IMR-90 (cell line): ENCODE measurements around the gene ZEB2. TPM values are rescaled to one million over a fixed set of nuclear protein-coding genes. Genes with fewer than 3 reads are reported as not detected.

Experiments
- ATAC-seq: fragments of 200-7000 bp; cut with Tn5 transposase; 2 replicates; pipeline ENCODE4 v1.9.1; 2020; ENCODE audit warnings: low read depth, mild to moderate bottlenecking, moderate library complexity
- BruUV-seq: library from RNA; stranded (reverse); fragments of 400-500 nt; replicated peaks from 2 replicates; lab custom pipeline; 2021; lab: Mats Ljungman, UMichigan
- CTCF ChIA-PET: fragments of 300-600 bp; formaldehyde crosslinking; extraction: SDS; loops from one replicate; lab custom pipeline; 2021; ENCODE audit warnings: antibody characterized with exemption; lab: Yijun Ruan, JAX
- POLR2A ChIA-PET: fragments of 300-600 bp; sonication (Branson Sonifier 250); formaldehyde crosslinking; loops from one replicate; lab custom pipeline; 2022; ENCODE audit warnings: antibody characterized with exemption; ENCODE audit not compliant: unreplicated experiment; lab: Charles Lee
- DNase-seq: peaks from one replicate; pipeline ENCODE4 v3.0.0; 2013
- H2AFZ ChIP-seq: replicated peaks from 2 replicates; pipeline ENCODE3; 2013; ENCODE audit warnings: low read length, mild to moderate bottlenecking; ENCODE audit not compliant: poor library complexity
- H2AK5ac ChIP-seq: 2 replicates; pipeline ENCODE4 v1.6.1; 2013; ENCODE audit warnings: low read depth, low read length, inconsistent platforms
- H2AK9ac ChIP-seq: replicated peaks from 2 replicates; pipeline ENCODE3; 2013; ENCODE audit warnings: mild to moderate bottlenecking, low read depth, low read length, moderate library complexity; ENCODE audit not compliant: poor library complexity
- H2BK120ac ChIP-seq: 2 replicates; pipeline ENCODE4 v1.6.1; 2013; ENCODE audit warnings: low read depth, low read length, inconsistent platforms
- H2BK15ac ChIP-seq: 3 replicates; pipeline ENCODE4 v1.6.1; 2013; ENCODE audit warnings: low read depth, low read length, inconsistent platforms
- H2BK20ac ChIP-seq: 2 replicates; pipeline ENCODE4 v1.6.1; 2013; ENCODE audit warnings: low read depth, mild to moderate bottlenecking, inconsistent platforms, low read length, moderate library complexity
- H2BK5ac ChIP-seq: 2 replicates; pipeline ENCODE4 v1.6.1; 2013; ENCODE audit warnings: mild to moderate bottlenecking, low read depth, low read length, inconsistent platforms; ENCODE audit not compliant: poor library complexity, severe bottlenecking
- H3K14ac ChIP-seq: replicated peaks from 2 replicates; pipeline ENCODE4 v1.6.1; 2013; ENCODE audit warnings: low read depth, low read length, inconsistent platforms
- H3K18ac ChIP-seq: 2 replicates; pipeline ENCODE4 v1.6.1; 2013; ENCODE audit warnings: low read depth, low read length, control low read depth
- H3K23ac ChIP-seq: 2 replicates; pipeline ENCODE4 v1.6.1; 2013; ENCODE audit warnings: low read depth, low read length, inconsistent platforms
- H3K27ac ChIP-seq: 2 replicates; pipeline ENCODE4 v1.5.1; 2013; ENCODE audit warnings: mild to moderate bottlenecking, control low read depth, low read length; ENCODE audit not compliant: insufficient read depth
- H3K27me3 ChIP-seq: 2 replicates; pipeline ENCODE4 v1.6.1; 2013; ENCODE audit warnings: low read length; ENCODE audit not compliant: control insufficient read depth, insufficient read depth
- H3K36me3 ChIP-seq: 2 replicates; pipeline ENCODE4 v1.6.1; 2013; ENCODE audit warnings: low read length, mixed read lengths; ENCODE audit not compliant: control insufficient read depth, insufficient read depth
- H3K4ac ChIP-seq: 2 replicates; pipeline ENCODE4 v1.6.1; 2013; ENCODE audit warnings: low read depth, low read length, inconsistent platforms
- H3K4me1 ChIP-seq: 2 replicates; pipeline ENCODE4 v1.6.1; 2013; ENCODE audit warnings: low read length, mixed read lengths; ENCODE audit not compliant: control insufficient read depth, insufficient read depth
- H3K4me2 ChIP-seq: 2 replicates; pipeline ENCODE4 v1.6.1; 2013; ENCODE audit warnings: low read depth, mild to moderate bottlenecking, control low read depth, low read length, moderate library complexity
- H3K4me3 ChIP-seq: 2 replicates; pipeline ENCODE4 v1.5.1; 2013; ENCODE audit warnings: low read depth, mild to moderate bottlenecking, control low read depth, low read length, moderate library complexity; ENCODE audit not compliant: insufficient read depth
- H3K56ac ChIP-seq: 2 replicates; pipeline ENCODE4 v1.6.1; 2013; ENCODE audit warnings: low read length, inconsistent platforms; ENCODE audit not compliant: insufficient read depth; ENCODE audit errors: extremely low read depth
- H3K79me1 ChIP-seq, 2 experiments: 2 replicates each; pipeline ENCODE4 v1.6.1; 2013; ENCODE audit warnings: low read length in 2 of 2, inconsistent platforms in 1 of 2, low read depth in 1 of 2
- H3K9ac ChIP-seq: 2 replicates; pipeline ENCODE4 v1.6.1; 2013; ENCODE audit warnings: low read depth, low read length, control low read depth
- H3K9me1 ChIP-seq: 2 replicates; pipeline ENCODE4 v1.6.1; 2013; ENCODE audit warnings: low read length, inconsistent platforms; ENCODE audit not compliant: insufficient read depth
- H3K9me3 ChIP-seq: 2 replicates; pipeline ENCODE4 v1.6.1; 2013; ENCODE audit warnings: low read length; ENCODE audit not compliant: control insufficient read depth, insufficient read depth
- H4K20me1 ChIP-seq: 2 replicates; pipeline ENCODE4 v1.6.1; 2013; ENCODE audit warnings: low read length, inconsistent platforms; ENCODE audit not compliant: insufficient read depth
- H4K5ac ChIP-seq: 2 replicates; pipeline ENCODE4 v1.6.1; 2013; ENCODE audit warnings: mild to moderate bottlenecking, low read depth, low read length, control low read depth
- H4K8ac ChIP-seq, 2 experiments: 2 replicates each; pipeline ENCODE4 v1.6.1; 2013; ENCODE audit warnings: low read depth in 2 of 2, low read length in 2 of 2, control low read depth in 1 of 2, inconsistent platforms in 1 of 2
- H4K91ac ChIP-seq: 2 replicates; pipeline ENCODE4 v1.6.1; 2013; ENCODE audit warnings: low read depth, low read length, inconsistent platforms; ENCODE audit not compliant: insufficient read depth
- CEBPB ChIP-seq: IDR thresholded peaks from 2 replicates; pipeline ENCODE4 v1.6.1; 2012; ENCODE audit warnings: low read depth, low read length, improper control_type of control experiment
- MAZ ChIP-seq: IDR thresholded peaks from 2 replicates; pipeline ENCODE4 v1.6.1; 2012; ENCODE audit warnings: low read depth, mild to moderate bottlenecking, low read length, improper control_type of control experiment, moderate library complexity, borderline replicate concordance
- RFX5 ChIP-seq: IDR thresholded peaks from 2 replicates; pipeline ENCODE4 v1.8.0; 2012; ENCODE audit warnings: low read depth, mild to moderate bottlenecking, low read length, moderate library complexity
- SMC3 ChIP-seq: fragments of 150-350 bp; IDR thresholded peaks from 2 replicates; pipeline ENCODE4 v1.6.1; 2016; ENCODE audit warnings: low read depth, mild to moderate bottlenecking, antibody characterized with exemption, low read length, moderate library complexity
- WGBS, 2 experiments: methylation state at CpG; one replicate each; pipeline versions ENCODE4 v1.1.5 to v1.1.7; 2013; ENCODE audit warnings: missing lambda C conversion rate in 2 of 2; ENCODE audit not compliant: insufficient read length in 1 of 2; ENCODE audit errors: extremely low coverage in 2 of 2; 5-methylcytosine and 5-hydroxymethylcytosine counted together
- dilution Hi-C: fragments of 300-500 bp; cut with HindIII; formaldehyde crosslinking; loops from one replicate; pipeline ENCODE4 v1.14.3; 2018; ENCODE audit warnings: low sequenced_read_pairs; ENCODE audit not compliant: unreplicated experiment
- in situ Hi-C: fragments of 300-500 bp; cut with MboI; formaldehyde crosslinking; loops from 3 replicates; pipeline ENCODE4 v1.14.3; 2019; ENCODE audit warnings: low sequenced_read_pairs, inconsistent platforms, mixed read lengths
- intact Hi-C: fragments of 100-400 bp; cut with micrococcal nuclease; formaldehyde crosslinking; loops from 2 replicates; pipeline ENCODE4 v1.10.0; 2022
- polyA plus RNA-seq, 3 experiments: library from polyadenylated mRNA; depleted of rRNA; stranded (reverse); fragments of >200 nt; gene quantifications; 2 replicates each; pipeline ENCODE4 v1.2.3, GENCODE V29; 2012; ENCODE audit warnings: low replicate concordance in 1 of 3
- total RNA-seq: library from RNA; depleted of rRNA; stranded (reverse); fragments of >200 nt; gene quantifications from 2 replicates; pipeline ENCODE4 v1.2.3, GENCODE V29; 2012

Gene ZEB2
- total and polyA plus RNA-seq, 2 of the 4 experiments (the other 2 are of a cell fraction): 22.4 to 50.9 TPM

DNA sequence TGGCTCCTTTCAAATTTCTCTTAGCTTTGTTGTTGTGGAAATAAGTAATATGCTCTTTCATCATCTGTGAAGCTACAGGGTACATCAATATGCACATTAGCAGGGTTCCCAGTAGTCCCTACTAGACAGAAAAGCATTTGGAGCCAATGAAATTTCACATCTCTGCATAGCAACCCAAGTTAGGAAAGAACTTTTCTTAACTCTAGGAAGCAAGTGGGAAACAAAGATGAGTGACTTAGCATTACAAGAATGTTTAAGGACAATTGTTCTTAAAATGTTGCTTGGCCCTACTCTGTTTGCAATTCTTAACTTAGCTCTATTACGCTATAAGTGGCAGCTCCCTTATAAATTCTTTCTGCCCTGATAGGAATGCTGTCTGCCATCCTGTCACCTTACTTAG, 39.6 kb downstream of the ZEB2 start:
- Histone ChIP-seq H3K4me1 (peaks cover 21% of the 10 kb centered on the region), H3K9ac (no peak overlapping the region), H3K56ac (no peak overlapping the region), H2AK5ac (no peak overlapping the region), H4K91ac (no peak overlapping the region), H3K14ac (no peak overlapping the region), H3K79me1 (peaks cover 24 to 44% of the 10 kb centered on the region in 2 experiments), H3K36me3 (peaks cover 6% of the 10 kb centered on the region; the same call in 1 of the 2 replicates), H2AK9ac (no peak overlapping the region), H3K9me1 (peaks cover 8% of the 10 kb centered on the region; the same call in 1 of the 2 replicates), H3K4ac (no peak overlapping the region), H2BK20ac (no peak overlapping the region), H3K9me3 (no peaks in the 10 kb centered on the region), H2BK5ac (no peak overlapping the region), H2AFZ (no peak overlapping the region), H2BK120ac (no peak overlapping the region), H3K27ac (no peak overlapping the region), H2BK15ac (no peak overlapping the region), H3K4me3 (no peak overlapping the region), H3K18ac (no peak overlapping the region), H3K4me2 (no peak overlapping the region), H3K27me3 (no peaks in the 10 kb centered on the region), H4K8ac (no peak overlapping the region), H3K23ac (no peak overlapping the region), H4K5ac (no peak overlapping the region), H4K20me1 (peaks cover 18% of the 10 kb centered on the region; the same call in 1 of the 2 replicates)
- ChIA-PET POLR2A (no interaction called here), CTCF (no interaction called here)
- no CpG with 5 or more reads among the region's 1 CpG for WGBS, 2 experiments
- BruUV-seq: no TSS peak
- intact Hi-C loops (no loop called here), dilution Hi-C loops (no loop called here), in situ Hi-C loops (no loop called here)
- ATAC-seq (peak; percentile 42), DNase-seq (peak; percentile 58)
- TF ChIP-seq SMC3 (no peak), MAZ (no peak), CEBPB (no peak), RFX5 (no peak)
